AML-193 (cell line): ENCODE results near the gene LRCH2.

Experiments used
- DNase-seq, 2 experiments: peaks; one replicate each; lab custom pipeline; 2025; lab: John Stamatoyannopoulos, UW

Gene LRCH2

DNA sequence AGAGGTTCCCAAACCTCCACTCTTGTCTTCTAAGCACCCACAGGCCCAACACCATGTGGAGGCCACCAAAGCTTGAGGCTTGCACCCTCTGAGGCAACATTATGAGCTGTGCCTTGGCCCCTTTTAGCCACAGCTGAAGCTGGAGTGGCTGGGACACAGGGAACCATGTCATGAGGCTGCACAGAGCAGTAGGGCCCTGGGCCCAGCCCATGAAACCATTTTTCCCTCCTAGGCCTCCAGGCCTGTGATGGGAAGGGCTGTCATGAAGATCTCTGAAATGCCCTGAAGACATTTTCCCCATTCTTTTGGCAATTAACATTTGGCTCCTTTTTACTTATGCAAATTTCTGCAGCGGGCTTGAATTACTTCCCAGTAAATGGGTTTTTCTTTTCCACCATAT lies 29.9 kb downstream of the LRCH2 start:
- no peak for DNase-seq

DNA sequence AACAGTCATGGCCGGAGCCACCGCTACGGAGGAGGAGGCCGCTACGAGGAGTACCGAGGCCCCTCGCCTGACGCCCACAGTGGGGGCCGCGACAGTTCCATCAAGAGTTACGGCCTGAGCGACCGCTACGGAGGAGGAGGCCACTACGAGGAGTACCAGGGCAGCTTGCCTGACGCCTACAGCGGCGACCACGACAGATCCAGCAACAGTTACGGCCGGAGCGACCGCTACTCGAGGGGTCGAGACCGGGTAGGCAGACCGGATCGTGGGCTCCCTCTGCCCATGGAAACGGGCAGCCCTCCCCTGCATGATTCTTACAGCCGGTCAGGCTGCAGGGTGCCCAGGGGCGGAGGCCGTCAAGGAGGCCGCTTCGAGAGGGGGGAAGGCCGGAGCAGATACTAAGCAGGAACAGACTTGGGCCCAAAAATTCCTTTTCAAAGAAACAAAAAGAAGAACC lies 41.6 kb downstream of the LRCH2 start:
- no peak for DNase-seq

DNA sequence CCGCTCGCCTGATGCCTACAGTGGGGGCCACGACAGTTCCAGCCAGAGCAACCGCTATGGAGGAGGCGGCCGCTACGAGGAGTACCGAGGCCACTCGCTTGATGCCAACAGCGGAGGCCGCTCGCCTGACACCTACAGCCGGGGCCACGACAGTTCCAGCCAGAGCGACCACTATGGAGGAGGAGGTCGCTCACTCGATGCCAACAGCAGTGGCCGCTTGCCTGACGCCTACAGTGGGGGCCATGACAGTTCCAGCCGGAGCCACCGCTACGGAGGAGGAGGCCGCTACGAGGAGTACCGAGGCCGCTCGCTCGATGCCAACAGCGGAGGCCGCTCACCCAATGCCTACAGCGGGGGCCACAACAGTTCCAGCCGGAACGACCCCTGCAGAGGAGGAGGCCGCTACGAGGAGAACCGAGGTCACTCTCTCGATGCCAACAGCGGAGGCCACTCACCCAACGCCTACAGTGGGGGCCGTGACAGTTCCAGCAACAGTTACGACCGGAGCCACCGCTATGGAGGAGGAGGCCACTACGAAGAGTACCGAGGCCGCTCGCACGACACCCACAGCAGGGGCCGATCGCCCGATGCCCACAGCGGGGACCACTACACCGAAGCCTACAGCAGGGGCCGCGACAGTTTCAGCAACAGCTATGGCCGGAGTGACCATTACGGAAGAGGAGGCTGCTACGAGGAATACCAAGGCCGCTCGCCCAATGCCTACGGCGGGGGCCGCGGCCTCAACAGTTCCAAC lies 42.2 kb downstream of the LRCH2 start:
- no peak for DNase-seq

DNA sequence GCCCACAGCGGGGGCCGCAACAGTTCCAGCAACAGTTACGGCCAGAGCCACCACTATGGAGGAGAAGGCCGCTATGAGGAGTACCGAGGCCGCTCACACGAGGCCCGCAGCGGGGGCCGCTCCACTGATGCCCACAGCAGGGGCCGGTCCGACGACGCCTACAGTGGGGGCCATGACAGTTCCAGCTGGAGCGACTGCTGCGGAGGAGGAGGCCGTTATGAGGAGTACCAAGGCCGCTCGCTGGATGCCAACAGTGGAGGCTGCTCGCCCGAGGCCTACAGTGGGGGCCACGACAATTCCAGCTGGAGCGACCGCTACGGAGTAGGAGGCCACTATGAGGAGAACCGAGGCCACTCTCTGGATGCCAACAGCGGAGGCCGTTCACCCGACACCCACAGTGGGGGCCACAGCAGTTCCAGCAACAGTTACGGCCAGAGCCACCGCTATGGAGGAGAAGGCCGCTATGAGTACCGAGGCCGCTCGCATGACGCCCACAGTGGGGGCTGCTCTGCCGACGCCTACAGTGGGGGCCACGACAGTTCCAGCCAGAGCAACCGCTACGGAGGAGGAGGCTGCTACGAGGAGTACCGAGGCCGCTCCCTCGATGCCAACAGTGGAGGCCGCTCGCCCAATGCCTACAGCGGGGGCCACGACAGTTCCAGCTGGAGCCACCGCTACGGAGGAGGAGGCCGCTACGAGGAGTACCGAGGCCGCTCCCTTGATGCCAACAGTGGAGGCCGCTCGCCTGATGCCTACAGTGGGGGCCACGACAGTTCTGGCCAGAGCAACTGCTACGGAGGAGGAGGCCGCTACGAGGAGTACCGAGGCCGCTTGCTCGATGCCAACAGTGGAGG lies 43.0 kb downstream of the LRCH2 start:
- no peak for DNase-seq

DNA sequence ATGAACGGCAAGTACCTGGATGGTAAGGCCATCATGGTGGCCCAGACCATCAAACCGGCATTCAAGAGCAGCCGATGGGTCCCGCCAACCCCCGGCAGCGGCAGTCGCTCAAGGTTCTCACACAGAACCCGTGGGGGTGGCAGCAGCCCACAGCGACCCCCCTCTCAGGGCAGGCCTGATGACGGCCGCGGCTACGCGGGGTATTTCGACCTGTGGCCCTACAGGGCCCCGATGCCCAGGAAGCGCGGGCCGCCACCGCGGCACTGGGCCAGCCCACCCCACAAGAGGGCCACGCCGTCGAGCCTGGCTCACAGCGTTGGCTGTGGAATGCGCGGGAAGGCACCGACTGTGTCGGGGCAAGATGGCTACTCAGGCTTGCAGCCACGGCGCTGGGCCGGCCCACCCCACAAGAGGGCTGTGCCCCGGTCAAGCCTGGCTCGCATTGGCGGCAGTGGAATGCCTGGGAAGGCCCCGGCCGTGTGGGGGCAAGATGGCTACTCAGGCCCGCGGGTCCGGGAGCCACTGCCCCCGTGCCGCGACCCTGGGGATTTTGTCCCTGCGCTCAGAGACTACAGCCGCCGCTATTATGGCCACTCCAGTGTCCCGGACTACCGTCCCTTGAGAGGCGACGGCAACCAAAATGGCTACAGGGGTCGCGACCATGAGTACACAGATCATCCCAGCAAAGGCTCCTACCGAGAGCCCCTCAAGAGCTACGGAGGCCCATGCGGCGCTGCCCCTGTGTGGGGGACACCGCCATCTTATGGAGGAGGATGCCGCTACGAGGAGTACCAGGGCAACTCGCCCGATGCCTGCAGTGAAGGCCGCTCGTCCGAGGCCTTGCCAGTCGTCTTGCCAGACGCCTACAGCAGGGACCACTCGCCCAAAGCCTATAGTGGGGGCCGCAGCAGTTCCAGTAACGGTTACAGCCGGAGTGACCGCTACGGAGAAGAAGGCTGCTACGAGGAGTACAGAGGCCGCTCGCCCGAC lies 44.0 kb downstream of the LRCH2 start:
- DNase-seq, result no peak

- no peak for DNase-seq
Measured at GRCh38 chrX:115189110-115189509, 44.8 kb downstream of the LRCH2 start, which contains the start of gene RBMXL3. RBMXL3 (plus strand) TSS chrX:115189410; CDS start chrX:115189442, 32 bp downstream.

GRCh38 chrX:115183980-115184379 lies 49.9 kb downstream of the LRCH2 start:
- DNase-seq, result no peak

GRCh38 chrX:115178473-115178872 lies 55.4 kb downstream of the LRCH2 start:
- no peak for DNase-seq

GRCh38 chrX:115177932-115178331 lies 56.0 kb downstream of the LRCH2 start:
- DNase-seq, result no peak

- no peak for DNase-seq
Measured at GRCh38 chrX:115174548-115174947, 59.3 kb downstream of the LRCH2 start.

DNA sequence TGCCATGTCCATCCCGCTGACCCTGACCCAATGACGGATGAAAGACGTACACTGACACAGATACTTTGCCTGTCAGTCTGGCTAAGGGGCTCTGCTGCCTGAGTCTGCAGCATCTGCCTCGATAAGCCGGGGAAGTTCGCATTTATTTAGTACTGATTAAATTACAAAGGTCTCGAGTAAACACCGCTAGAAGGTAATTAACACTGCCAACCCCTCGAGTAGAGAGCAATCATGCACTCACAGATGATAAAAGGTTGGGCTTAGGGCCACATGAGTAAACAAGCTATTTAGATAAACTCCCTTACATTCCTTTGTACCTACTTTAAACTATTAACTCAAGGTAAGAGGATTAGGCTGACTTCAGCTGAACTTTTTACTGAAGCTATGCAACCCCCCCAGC lies 60.7 kb downstream of the LRCH2 start:
- no peak for DNase-seq

DNA sequence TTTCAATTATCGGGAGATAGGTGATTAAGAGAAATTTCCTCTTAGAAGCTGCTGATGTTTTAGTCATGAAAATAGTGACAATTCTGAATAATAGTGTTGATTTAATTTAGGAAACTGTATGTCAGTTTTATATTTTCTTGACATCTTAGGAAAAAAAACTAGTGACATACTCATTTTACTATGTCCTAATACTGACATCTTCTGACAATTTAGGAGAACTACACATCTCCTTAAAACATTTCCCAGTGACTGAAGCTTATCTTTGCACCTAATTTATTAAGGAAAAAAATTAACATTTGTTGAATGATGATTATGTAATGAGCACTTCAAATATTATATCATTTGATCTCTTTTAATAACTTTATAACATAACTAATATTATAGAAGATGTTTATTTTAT lies 86.7 kb downstream of the LRCH2 start:
- DNase-seq, result peak; percentile 8 to 12

DNA sequence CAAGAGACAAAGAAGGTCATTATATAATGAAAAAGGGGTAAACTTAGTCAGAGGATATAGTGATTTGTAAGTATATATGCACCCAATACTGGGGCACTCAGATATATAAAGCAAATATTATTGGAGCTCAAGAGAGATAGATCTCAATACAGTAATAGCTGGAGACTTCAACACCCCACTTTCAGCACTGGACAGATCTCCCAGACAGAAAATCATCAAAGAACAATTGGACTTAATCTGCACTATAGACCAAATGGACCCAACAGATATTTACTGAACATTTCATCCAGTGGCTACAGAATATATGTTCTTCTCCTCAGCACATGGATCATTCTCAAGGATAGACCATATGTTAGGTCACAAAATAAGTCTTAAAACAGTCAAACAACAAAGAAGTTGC lies 91.8 kb downstream of the LRCH2 start:
- no peak for DNase-seq

GRCh38 chrX:115138040-115138439 lies 95.9 kb downstream of the LRCH2 start:
- no peak for DNase-seq

DNA sequence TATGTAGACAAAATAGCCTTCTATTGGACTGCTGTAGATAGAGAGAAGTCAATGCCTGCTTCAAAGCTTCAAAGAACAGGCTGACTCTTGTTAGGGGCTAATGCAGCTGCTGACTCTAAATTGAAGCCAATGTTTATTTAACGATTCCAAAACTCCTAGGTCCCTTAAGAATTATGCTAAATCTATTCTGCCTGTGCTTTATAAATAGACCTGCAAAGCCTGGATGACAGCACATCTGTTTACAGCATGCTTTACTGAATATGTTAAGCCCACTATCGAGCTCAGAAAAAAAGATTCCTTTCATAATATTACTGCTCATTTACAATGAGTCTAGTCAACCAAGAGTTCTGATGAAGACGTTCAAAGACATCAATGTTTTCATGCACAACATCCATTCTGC lies 99.5 kb downstream of the LRCH2 start:
- no peak for DNase-seq

GRCh38 chrX:115112411-115112810 lies 121.5 kb downstream of the LRCH2 start:
- no peak for DNase-seq

DNA sequence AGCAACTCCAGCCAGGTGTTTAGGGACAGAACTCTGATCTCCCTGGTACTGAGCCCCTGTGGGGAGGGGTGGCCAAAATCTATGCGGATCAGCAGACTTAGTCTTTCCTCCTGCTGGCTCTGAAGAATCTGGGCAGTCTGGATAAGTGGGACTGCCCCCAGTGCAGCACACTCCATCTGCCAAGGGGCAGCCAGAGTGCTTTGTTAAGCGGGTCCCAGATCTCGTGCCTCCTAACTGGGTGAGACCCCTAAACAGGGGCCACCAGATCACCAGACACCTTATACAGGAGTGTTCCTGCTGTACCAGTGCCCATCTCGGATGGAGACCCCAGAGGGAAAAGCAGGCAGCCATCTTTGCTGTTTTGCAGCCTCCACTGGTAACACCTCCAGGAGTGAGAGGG lies 135.0 kb downstream of the LRCH2 start:
- no peak for DNase-seq

- DNase-seq, result no peak
Measured at GRCh38 chrX:115093191-115093590, 140.7 kb downstream of the LRCH2 start.

GRCh38 chrX:115089419-115089818 lies 144.5 kb downstream of the LRCH2 start:
- DNase-seq, result no peak

GRCh38 chrX:115068896-115069295 lies 165.0 kb downstream of the LRCH2 start:
- no peak for DNase-seq

DNA sequence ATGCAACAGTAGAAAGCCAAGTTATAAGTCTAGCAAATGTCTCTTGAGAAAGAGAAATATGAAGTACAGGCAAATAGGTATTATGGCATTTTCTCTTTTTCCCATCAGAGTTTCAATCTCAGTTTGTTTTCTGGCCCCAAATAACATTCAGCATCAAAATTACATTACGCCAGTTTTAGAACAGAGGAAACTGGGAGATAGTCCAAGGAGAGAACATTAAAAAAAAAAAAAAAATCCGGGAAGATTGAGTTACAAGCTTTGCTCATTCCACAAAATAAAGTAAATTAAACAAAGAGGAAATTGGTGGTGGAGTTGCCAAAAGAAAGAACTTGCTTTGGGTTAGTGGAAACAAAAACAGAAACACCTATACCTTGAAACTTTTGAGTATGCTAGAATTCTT lies 166.1 kb downstream of the LRCH2 start:
- no peak for DNase-seq

DNA sequence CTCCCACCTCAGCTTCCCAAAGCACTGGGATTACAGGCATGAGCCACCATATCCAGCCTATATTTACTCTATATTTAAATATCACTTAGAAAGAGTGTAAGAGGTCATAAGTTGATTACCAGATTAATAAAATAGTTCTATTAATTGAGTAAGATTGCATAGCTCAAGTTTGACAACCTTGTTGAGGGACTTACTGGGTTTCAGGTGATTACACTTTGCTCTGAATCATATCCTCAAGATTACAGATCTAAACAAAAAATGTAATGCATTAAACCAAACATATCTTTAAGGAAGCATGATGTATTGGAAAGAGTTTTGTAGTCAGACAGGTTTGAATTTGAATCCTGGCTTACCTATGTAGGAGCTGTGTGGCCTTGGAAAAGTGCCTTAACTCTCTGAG lies 168.6 kb downstream of the LRCH2 start:
- no peak for DNase-seq
